PFSK-1 (cell line): ENCODE results near the gene TPK1.

Experiments
- FOXP2 ChIP-seq: optimal IDR thresholded peaks from 2 replicates; pipeline ENCODE3; 2011; ENCODE audit warnings: borderline replicate concordance, control low read depth, inconsistent platforms; ENCODE audit not compliant: insufficient read depth; ENCODE audit errors: extremely low read length, extremely low read depth
- POLR2AphosphoS5 ChIP-seq: IDR thresholded peaks from 2 replicates; pipeline ENCODE4 v1.6.1; 2012; ENCODE audit warnings: low read depth, mild to moderate bottlenecking, control low read depth, low read length, moderate library complexity
- SIN3A ChIP-seq: IDR thresholded peaks from 2 replicates; pipeline ENCODE4 v1.6.1; 2012; ENCODE audit warnings: mild to moderate bottlenecking, low read length, moderate library complexity, borderline replicate concordance; ENCODE audit not compliant: insufficient read depth
- TAF1 ChIP-seq: IDR thresholded peaks from 2 replicates; pipeline ENCODE4 v1.6.1; 2012; ENCODE audit warnings: low read length, control low read depth, borderline replicate concordance; ENCODE audit not compliant: insufficient read depth
- TF ChIP-seq, protein P1 (sequence below), 2 experiments: IDR thresholded peaks; 2 replicates each; pipeline versions ENCODE4 v1.6.1 to v1.8.0; 2011 to 2012; ENCODE audit warnings: low read depth in 2 of 2, low read length in 2 of 2, control low read depth in 1 of 2, inconsistent platforms in 1 of 2, mild to moderate bottlenecking in 1 of 2, moderate library complexity in 1 of 2; ENCODE audit not compliant: insufficient read depth in 1 of 2

TPK1 gene

DNA sequence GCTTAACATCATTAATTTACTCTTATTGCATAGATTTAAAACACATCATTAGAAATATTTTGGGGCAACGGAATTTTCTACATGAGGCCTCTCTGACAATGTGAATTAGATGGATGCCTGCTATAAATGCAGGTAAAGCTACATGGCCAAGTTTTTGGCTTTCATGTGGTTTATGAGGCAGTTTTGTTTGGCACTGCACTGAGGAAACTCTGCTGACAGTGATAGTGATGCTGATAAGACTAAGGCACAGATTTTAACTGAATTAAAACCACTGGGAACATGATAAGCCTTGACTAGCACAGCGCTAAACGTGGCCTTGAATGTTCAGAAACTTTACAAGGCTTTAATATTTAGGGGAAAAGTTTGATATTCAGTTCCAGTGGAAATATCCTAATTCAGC is 318.1 kb downstream of the TPK1 start:
- TF ChIP-seq SIN3A (no peak), TAF1 (no peak), POLR2AphosphoS5 (no peak), FOXP2 (no peak)
- TF ChIP-seq, protein P1, sequence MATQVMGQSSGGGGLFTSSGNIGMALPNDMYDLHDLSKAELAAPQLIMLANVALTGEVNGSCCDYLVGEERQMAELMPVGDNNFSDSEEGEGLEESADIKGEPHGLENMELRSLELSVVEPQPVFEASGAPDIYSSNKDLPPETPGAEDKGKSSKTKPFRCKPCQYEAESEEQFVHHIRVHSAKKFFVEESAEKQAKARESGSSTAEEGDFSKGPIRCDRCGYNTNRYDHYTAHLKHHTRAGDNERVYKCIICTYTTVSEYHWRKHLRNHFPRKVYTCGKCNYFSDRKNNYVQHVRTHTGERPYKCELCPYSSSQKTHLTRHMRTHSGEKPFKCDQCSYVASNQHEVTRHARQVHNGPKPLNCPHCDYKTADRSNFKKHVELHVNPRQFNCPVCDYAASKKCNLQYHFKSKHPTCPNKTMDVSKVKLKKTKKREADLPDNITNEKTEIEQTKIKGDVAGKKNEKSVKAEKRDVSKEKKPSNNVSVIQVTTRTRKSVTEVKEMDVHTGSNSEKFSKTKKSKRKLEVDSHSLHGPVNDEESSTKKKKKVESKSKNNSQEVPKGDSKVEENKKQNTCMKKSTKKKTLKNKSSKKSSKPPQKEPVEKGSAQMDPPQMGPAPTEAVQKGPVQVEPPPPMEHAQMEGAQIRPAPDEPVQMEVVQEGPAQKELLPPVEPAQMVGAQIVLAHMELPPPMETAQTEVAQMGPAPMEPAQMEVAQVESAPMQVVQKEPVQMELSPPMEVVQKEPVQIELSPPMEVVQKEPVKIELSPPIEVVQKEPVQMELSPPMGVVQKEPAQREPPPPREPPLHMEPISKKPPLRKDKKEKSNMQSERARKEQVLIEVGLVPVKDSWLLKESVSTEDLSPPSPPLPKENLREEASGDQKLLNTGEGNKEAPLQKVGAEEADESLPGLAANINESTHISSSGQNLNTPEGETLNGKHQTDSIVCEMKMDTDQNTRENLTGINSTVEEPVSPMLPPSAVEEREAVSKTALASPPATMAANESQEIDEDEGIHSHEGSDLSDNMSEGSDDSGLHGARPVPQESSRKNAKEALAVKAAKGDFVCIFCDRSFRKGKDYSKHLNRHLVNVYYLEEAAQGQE (IDR thresholded peaks at IDR 0.05; ENCODE audit: insufficient read depth in 1 of 2, low read depth in 2 of 2, low read length in 2 of 2): no peak

DNA sequence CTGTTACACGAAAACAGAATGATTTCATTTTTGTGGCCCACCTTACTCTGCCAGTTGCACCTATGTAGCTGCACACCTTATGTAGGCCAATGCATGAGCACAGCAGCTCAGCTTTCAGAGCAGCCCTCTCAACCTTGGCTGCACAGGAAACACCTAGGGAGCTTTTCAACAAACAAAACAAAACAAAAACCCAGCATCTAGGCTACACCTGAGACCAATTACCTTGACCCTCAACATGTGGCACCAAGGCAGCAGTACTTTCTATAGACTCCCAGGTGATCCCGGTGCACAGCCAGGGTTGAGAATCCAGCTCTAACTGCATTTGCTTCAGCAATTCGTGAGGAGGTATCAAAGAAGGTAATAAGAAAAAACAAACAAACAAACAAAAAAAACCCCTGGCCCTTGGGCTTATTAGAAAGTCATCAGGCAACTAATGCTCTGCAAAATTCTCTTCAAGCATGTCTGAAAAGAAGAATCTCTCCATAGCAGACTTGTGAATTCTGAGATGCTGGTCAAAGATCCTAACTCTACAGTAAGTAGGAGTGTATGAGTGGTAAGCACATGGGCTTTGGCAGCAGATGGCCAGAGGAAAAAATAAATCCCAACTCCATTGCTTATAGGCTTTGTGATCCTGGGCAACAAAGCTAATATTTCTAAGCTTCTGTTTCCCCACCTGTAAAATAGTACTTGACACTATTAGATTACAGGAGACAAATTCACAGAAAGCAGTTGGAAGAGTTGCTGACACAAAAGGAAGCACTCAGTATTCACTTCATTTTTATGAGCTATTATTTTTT is 318.9 kb downstream of the TPK1 start:
- TF ChIP-seq POLR2AphosphoS5 (no peak), TAF1 (no peak), SIN3A (no peak), FOXP2 (no peak)
- TF ChIP-seq, protein P1 (IDR thresholded peaks at IDR 0.05; ENCODE audit: insufficient read depth in 1 of 2, low read depth in 2 of 2, low read length in 2 of 2): no peak

DNA sequence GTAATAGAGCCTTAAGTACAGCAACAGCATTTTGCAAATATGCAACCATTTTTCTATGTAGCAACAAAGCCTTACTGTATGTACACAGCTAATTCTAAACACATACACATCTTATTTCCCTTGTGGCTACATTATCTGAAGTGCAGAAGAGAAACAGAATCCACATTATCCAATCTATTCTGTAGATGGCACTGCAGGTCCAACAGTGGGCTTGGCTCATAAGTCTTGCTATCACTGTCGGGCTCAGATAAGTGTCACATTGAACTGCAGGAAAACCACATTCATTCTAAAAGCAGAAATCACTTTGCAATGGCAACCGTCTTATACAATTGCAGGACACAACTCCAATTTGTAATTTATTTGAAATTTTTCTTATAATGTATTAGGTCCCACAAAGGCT is 322.5 kb downstream of the TPK1 start:
- TF ChIP-seq FOXP2 (no peak), POLR2AphosphoS5 (no peak), SIN3A (no peak), TAF1 (no peak)
- TF ChIP-seq, protein P1 (IDR thresholded peaks at IDR 0.05; ENCODE audit: insufficient read depth in 1 of 2, low read depth in 2 of 2, low read length in 2 of 2): no peak

DNA sequence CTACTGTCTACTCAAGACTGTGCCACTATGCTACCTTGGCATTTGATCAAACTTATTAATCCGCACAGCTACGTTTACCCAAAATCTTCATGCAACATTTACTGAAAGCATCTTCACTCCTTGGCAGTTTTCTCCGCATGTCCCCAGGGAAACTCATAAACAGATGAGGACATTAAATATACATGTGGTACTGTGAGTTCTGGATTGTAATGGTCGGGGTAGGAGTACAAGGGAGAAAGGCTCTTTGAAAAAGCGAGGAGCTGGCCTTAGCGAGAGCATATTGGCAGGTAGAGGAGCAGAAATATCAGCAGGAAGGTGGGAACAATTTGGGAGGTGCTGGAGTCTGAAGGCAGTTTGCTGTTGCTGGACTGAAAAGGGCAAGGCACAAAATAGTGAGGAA is 325.2 kb downstream of the TPK1 start:
- no peak for TF ChIP-seq POLR2AphosphoS5
- no peak for TF ChIP-seq SIN3A
- TF ChIP-seq FOXP2: no peak
- TF ChIP-seq, protein P1 (IDR thresholded peaks at IDR 0.05; ENCODE audit: insufficient read depth in 1 of 2, low read depth in 2 of 2, low read length in 2 of 2): no peak
- TF ChIP-seq TAF1: no peak

DNA sequence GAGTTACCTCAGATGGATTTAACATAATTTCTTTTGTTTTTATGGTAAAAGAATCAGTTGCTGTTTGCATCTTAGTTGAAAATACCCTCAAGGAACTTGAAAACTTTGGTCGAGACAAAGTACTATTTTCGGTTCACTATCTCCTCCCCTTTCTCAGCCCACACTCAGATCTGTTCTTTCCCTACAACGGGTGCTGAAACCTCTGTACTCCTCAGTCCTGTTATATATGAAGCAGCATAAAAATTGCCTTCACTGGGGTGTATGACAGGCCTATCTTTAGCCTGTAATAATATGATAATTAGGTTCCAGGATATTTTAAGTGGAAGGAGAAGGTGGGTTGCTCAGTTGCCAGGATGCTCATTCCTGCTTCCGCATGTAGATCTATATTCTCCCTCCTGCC is 327.2 kb downstream of the TPK1 start:
- no peak for TF ChIP-seq TAF1
- TF ChIP-seq, protein P1 (IDR thresholded peaks at IDR 0.05; ENCODE audit: insufficient read depth in 1 of 2, low read depth in 2 of 2, low read length in 2 of 2): no peak
- no peak for TF ChIP-seq SIN3A
- TF ChIP-seq POLR2AphosphoS5: no peak
- no peak for TF ChIP-seq FOXP2
